Measurements from ENCODE around the gene MAX. TPM values are rescaled to one million over a fixed set of nuclear protein-coding genes. Genes with fewer than 3 reads are reported as not detected.

The MAX gene
- total RNA-seq, 1 experiment from 2014 or later: 41.4 TPM

GRCh38 chr14:65038966-65039365, 63.4 kb downstream of the MAX start:
- Histone ChIP-seq H3K9me3 (ENCODE audit: control insufficient read depth, insufficient read depth, low read depth, low read length) (no peaks in the 10 kb centered on the region), H3K27me3 (ENCODE audit: control insufficient read depth, insufficient read depth, low read length) (no peaks in the 10 kb centered on the region), H3K4me1 (ENCODE audit: control insufficient read depth, insufficient read depth, low read length) (no peaks in the 10 kb centered on the region), H3K27ac (ENCODE audit: low read length) (no peak overlapping the region), H3K36me3 (ENCODE audit: control insufficient read depth, insufficient read depth, low read length) (no peaks in the 10 kb centered on the region; the same call in 1 of the 2 replicates), H3K4me3 (ENCODE audit: low read depth in 2 of 2, low read length in 2 of 2) (no peak overlapping the region)
- DNase-seq (ENCODE audit: low read depth, low spot score) (no peak), ATAC-seq (no peak)
- TF ChIP-seq TCF7L2 (IDR thresholded peaks at IDR 0.05; ENCODE audit: low read depth, low read length): no peak
- no peak for TF ChIP-seq CTCF (IDR thresholded peaks at IDR 0.05)
- no peak for TF ChIP-seq SIN3A (IDR thresholded peaks at IDR 0.05; ENCODE audit: borderline replicate concordance, insufficient read depth, low read depth, low read length)
- no peak for TF ChIP-seq REST (IDR thresholded peaks at IDR 0.05; ENCODE audit: insufficient read depth in 1 of 2, low read depth in 2 of 2, low read length in 1 of 2)
- no peak for TF ChIP-seq POLR2AphosphoS5 (IDR thresholded peaks at IDR 0.05; ENCODE audit: low read depth, low read length)
- POLR2A ChIA-PET: no interaction called here
- no TSS peak for BruUV-seq (replicated peaks)
- in situ Hi-C loops (cut with HindIII; ENCODE audit: low pct_unique_long_range_greater_than_20kb, low sequenced_read_pairs) (no loop called here), intact Hi-C loops (cut with micrococcal nuclease; ENCODE audit: unreplicated experiment) (no loop called here)
- CTCF ChIA-PET: no interaction called here

GRCh38 chr14:65035049-65035448, 67.3 kb downstream of the MAX start:
- no peak overlapping the region for H3K4me3 ChIP-seq (ENCODE audit: low read depth in 2 of 2, low read length in 2 of 2)
- CTCF ChIA-PET: no interaction called here
- H3K27me3 ChIP-seq (ENCODE audit: control insufficient read depth, insufficient read depth, low read length): no peaks in the 10 kb centered on the region
- DNase-seq (ENCODE audit: low read depth, low spot score) (no peak), ATAC-seq (no peak)
- intact Hi-C loops (cut with micrococcal nuclease; ENCODE audit: unreplicated experiment) (no loop called here), in situ Hi-C loops (cut with HindIII; ENCODE audit: low pct_unique_long_range_greater_than_20kb, low sequenced_read_pairs) (no loop called here)
- H3K27ac ChIP-seq (ENCODE audit: low read length): no peak overlapping the region
- no peaks in the 10 kb centered on the region for H3K9me3 ChIP-seq (ENCODE audit: control insufficient read depth, insufficient read depth, low read depth, low read length)
- no peaks in the 10 kb centered on the region; the same call in 1 of the 2 replicates for H3K36me3 ChIP-seq (ENCODE audit: control insufficient read depth, insufficient read depth, low read length)
- H3K4me1 ChIP-seq (ENCODE audit: control insufficient read depth, insufficient read depth, low read length): no peaks in the 10 kb centered on the region
- TF ChIP-seq REST (IDR thresholded peaks at IDR 0.05; ENCODE audit: insufficient read depth in 1 of 2, low read depth in 2 of 2, low read length in 1 of 2) (no peak), SIN3A (IDR thresholded peaks at IDR 0.05; ENCODE audit: borderline replicate concordance, insufficient read depth, low read depth, low read length) (no peak), CTCF (IDR thresholded peaks at IDR 0.05) (no peak), TCF7L2 (IDR thresholded peaks at IDR 0.05; ENCODE audit: low read depth, low read length) (no peak), POLR2AphosphoS5 (IDR thresholded peaks at IDR 0.05; ENCODE audit: low read depth, low read length) (no peak)
- POLR2A ChIA-PET: interaction anchor here (0.5 kb wide), 1 partner anchor 42 kb away, joined by 5 read pairs; no protein-coding TSS in a partner anchor
- BruUV-seq (replicated peaks): no TSS peak
